ENCODE data around the gene HSPA12B.

- TF ChIP-seq CTCF (IDR thresholded peaks at IDR 0.05) (no peak), EP300 (IDR thresholded peaks at IDR 0.05) (no peak), RAD21 (conservative IDR thresholded peaks at IDR 0.05 in 1 of 2, IDR thresholded peaks at IDR 0.05 in 1 of 2) (no peak), REST (IDR thresholded peaks at IDR 0.05) (no peak), POLR2AphosphoS2 (conservative IDR thresholded peaks at IDR 0.05; ENCODE audit: low read length) (no peak), POLR2A (IDR thresholded peaks at IDR 0.05; ENCODE audit: low read length) (no peak)
Measured at GRCh38 chr20:3701061-3701998, 31.2 kb upstream of the HSPA12B start.
